ENCODE measurements around the gene HOGA1.

- no peak for TF ChIP-seq POLR2AphosphoS5 (IDR thresholded peaks at IDR 0.05; ENCODE audit: low read depth, low read length)
- TF ChIP-seq POLR2A (IDR thresholded peaks at IDR 0.05; ENCODE audit: low read depth, low read length): no peak
- TF ChIP-seq TAF1 (IDR thresholded peaks at IDR 0.05; ENCODE audit: low read depth, low read length): no peak
- no peak for TF ChIP-seq PAX5 (IDR thresholded peaks at IDR 0.05; ENCODE audit: insufficient read depth, low read length, severe bottlenecking)
These were observed 1.2 kb downstream of the HOGA1 start for GRCh38 chr10:97585439-97585811.

All from GM12891 (cell line).